Psoas muscle (tissue), 8 donors: ENCODE data around the gene ZNF333. TPM values are rescaled to one million over a fixed set of nuclear protein-coding genes. Genes with fewer than 3 reads are reported as not detected.

ENCODE experiments used
- ATAC-seq, 4 donors: fragments of 200-7000 bp; cut with Tn5 transposase; one replicate each; pipeline ENCODE4 v1.9.1; 2020; ENCODE audit warnings: moderate library complexity in 3 of 4, mild to moderate bottlenecking in 2 of 4
- DNase-seq, 2 donors: peaks; one replicate each; pipeline ENCODE4 v3.0.0-alpha.2; 2020
- H3K27ac ChIP-seq: fragments of 200-600 bp; one replicate; pipeline ENCODE4 v1.8.0; 2022
- H3K27me3 ChIP-seq, 3 donors: fragments of 200-600 bp in 1 of 3; one replicate each; pipeline versions ENCODE4 v1.6.1 to v1.8.0; 2013 to 2022; ENCODE audit warnings: low read length in 2 of 3, mild to moderate bottlenecking in 2 of 3, moderate library complexity in 1 of 3; ENCODE audit not compliant: insufficient read depth in 3 of 3
- H3K36me3 ChIP-seq, 2 donors: fragments of 200-600 bp in 1 of 2; one replicate each; pipeline versions ENCODE4 v1.6.1 to v1.8.0; 2013 to 2022; ENCODE audit warnings: low read depth in 1 of 2, mild to moderate bottlenecking in 1 of 2, moderate library complexity in 1 of 2; ENCODE audit not compliant: insufficient read depth in 1 of 2
- H3K4me1 ChIP-seq: fragments of 200-600 bp; one replicate; pipeline ENCODE4 v1.8.0; 2022
- H3K4me3 ChIP-seq: fragments of 200-600 bp; one replicate; pipeline ENCODE4 v1.8.0; 2022; ENCODE audit warnings: mild to moderate bottlenecking
- H3K9me3 ChIP-seq: fragments of 200-600 bp; one replicate; pipeline ENCODE4 v1.8.0; 2022
- CTCF ChIP-seq: fragments of 200-600 bp; IDR thresholded peaks from one replicate; pipeline ENCODE4 v1.8.0; 2022; ENCODE audit warnings: antibody characterized with exemption
- WGBS, 3 donors: extraction: QIAGEN DNeasy Blood & Tissue Kit; methylation state at CpG; one replicate each; pipeline versions ENCODE4 v1.1.6 to v1.1.7; 2013; 5-methylcytosine and 5-hydroxymethylcytosine counted together
- intact Hi-C, 2 donors: fragments of 100-400 bp; cut with DNase I; formaldehyde crosslinking; loops; one replicate each; pipeline versions ENCODE4 v1.11.0 to v1.14.2; 2022
- polyA plus RNA-seq, 3 donors: library from polyadenylated mRNA; stranded (reverse); fragments of 200-250 nt; gene quantifications; one replicate each; pipeline ENCODE4 v1.2.3, GENCODE V29; 2013
- total RNA-seq, 4 donors: library from RNA; stranded (reverse); fragmentation: NEBNext Ultra II Directional in 2 of 4; extraction: Animal tissue kit (Norgen Biotek cat#: 25700) in 2 of 4; gene quantifications; one replicate each; pipeline versions ENCODE4 v1.2.1 to v1.2.4, GENCODE V29; 2021 to 2023
- donor health status: healthy with polysubstance abuse.
- donor health status: DM: no; HTN: no; CAD: no; lungs with moderate emphysema.
- donor health status: Bipolar disorder and iron deficiency.
- donor health status: healthy.
- donor health status: DM: yes; HTN: yes; CAD: no.
- donor health status: DM: no; HTN: no; CAD: no.
- donor health status: DM: no; HTN: no; CAD: no.
- donor health status: DM: yes; HTN: yes; CAD: no.

ZNF333 gene
- total and polyA plus RNA-seq, 7 donors = 6.8 to 16.0 (median 8.9) TPM

- ATAC-seq = no peak
- no peak for DNase-seq
- intact Hi-C loops = no loop called here
- no peak for TF ChIP-seq CTCF
- Histone ChIP-seq H3K4me1 (no peaks in the 10 kb centered on the region), H3K36me3 (no peaks in the 10 kb centered on the region), H3K9me3 (no peaks in the 10 kb centered on the region), H3K27ac (no peak overlapping the region), H3K4me3 (no peak overlapping the region), H3K27me3 (peaks cover 0 to 4% (median 4%) of the 10 kb centered on the region in 3 donors)
- WGBS, 3 donors = 84 to 88% (median 85%) methylated on average over 16 of the region's 16 CpGs
Observed at GRCh38 chr19:14782626-14783409, 93.0 kb downstream of the ZNF333 start.

Other genes with a start within 250 kb of the ZNF333 start
- under 1 TPM in 2 of 4 donors, not detected in 2; 0.15 to 0.25 TPM for gene PTGER1, start 214.7 kb upstream of the ZNF333 start, total RNA-seq
- gene PTGER1, start 214.7 kb upstream of the ZNF333 start, polyA plus RNA-seq = under 1 TPM; 0.05 to 0.10 (median 0.08) TPM
- gene GIPC1, start 193.9 kb upstream of the ZNF333 start, total RNA-seq = 10 to 100 TPM; 37.9 to 45.3 (median 43.2) TPM
- 10 to 100 TPM; 45.3 to 63.5 (median 50.8) TPM for gene GIPC1, start 193.9 kb upstream of the ZNF333 start, polyA plus RNA-seq
- 100 to 1,000 TPM in 1 of 4 donors, 10 to 100 TPM in 3; 32.6 to 105 (median 42.6) TPM for gene DNAJB1, start 171.7 kb upstream of the ZNF333 start, total RNA-seq
- gene DNAJB1, start 171.7 kb upstream of the ZNF333 start, polyA plus RNA-seq = 10 to 100 TPM; 20.8 to 32.0 (median 24.4) TPM
- gene TECR, start 160.5 kb upstream of the ZNF333 start, total RNA-seq = 100 to 1,000 TPM; 111 to 209 (median 158) TPM
- 100 to 1,000 TPM in 2 of 3 donors, 10 to 100 TPM in 1; 77.8 to 145 (median 136) TPM for gene TECR, start 160.5 kb upstream of the ZNF333 start, polyA plus RNA-seq
- 100 to 1,000 TPM; 216 to 306 (median 287) TPM for gene NDUFB7, start 118.0 kb upstream of the ZNF333 start, total RNA-seq
- 100 to 1,000 TPM; 488 to 805 (median 716) TPM for gene NDUFB7, start 118.0 kb upstream of the ZNF333 start, polyA plus RNA-seq
- gene CLEC17A, start 107.0 kb upstream of the ZNF333 start, total RNA-seq = not detected
- under 1 TPM in 2 of 3 donors, not detected in 1; 0.03 to 0.04 TPM for gene CLEC17A, start 107.0 kb upstream of the ZNF333 start, polyA plus RNA-seq
- gene ADGRE3, start 15.2 kb upstream of the ZNF333 start, total RNA-seq = under 1 TPM in 2 of 4 donors, not detected in 2; 0.11 to 0.27 TPM
- gene ADGRE3, start 15.2 kb upstream of the ZNF333 start, polyA plus RNA-seq = not detected
- gene ADGRE2, start 88.5 kb downstream of the ZNF333 start, total RNA-seq = under 1 TPM; 0.56 to 0.96 (median 0.79) TPM
- under 1 TPM; 0.12 to 0.19 (median 0.13) TPM for gene ADGRE2, start 88.5 kb downstream of the ZNF333 start, polyA plus RNA-seq
- not detected for gene OR7A5, start 145.1 kb downstream of the ZNF333 start, total RNA-seq
- gene OR7A5, start 145.1 kb downstream of the ZNF333 start, polyA plus RNA-seq = under 1 TPM; 0.01 TPM
- gene OR7C1, start 145.1 kb downstream of the ZNF333 start, total RNA-seq = under 1 TPM in 1 of 4 donors, not detected in 3; 0.02 TPM
- under 1 TPM in 2 of 3 donors, not detected in 1; under 0.01 to 0.04 TPM for gene OR7C1, start 145.1 kb downstream of the ZNF333 start, polyA plus RNA-seq
- gene OR7A10, start 158.9 kb downstream of the ZNF333 start, total RNA-seq = not detected
- not detected for gene OR7A10, start 158.9 kb downstream of the ZNF333 start, polyA plus RNA-seq
- gene OR7A17, start 196.1 kb downstream of the ZNF333 start, total RNA-seq = not detected
- gene OR7A17, start 196.1 kb downstream of the ZNF333 start, polyA plus RNA-seq = not detected